Ovary (tissue), 9 donors: ENCODE results near the gene NCOA1. TPM values are rescaled to one million over a fixed set of nuclear protein-coding genes. Genes with fewer than 3 reads are reported as not detected.
"Not testable (repeated sequence)": the region's sequence is repeated elsewhere in the genome, so short reads cannot be mapped to it uniquely, and the experiment has no call there.

Source experiments
- DNase-seq, 5 donors: peaks; one replicate each; pipeline ENCODE4 v3.0.0-alpha.2; 2019 to 2020
- H3K27ac ChIP-seq, 2 donors: fragments of 200-600 bp; one replicate each; pipeline versions ENCODE4 v1.5.1 to v1.8.0; 2019 to 2022
- H3K27me3 ChIP-seq: fragments of 200-600 bp; one replicate; pipeline ENCODE4 v1.8.0; 2022
- H3K36me3 ChIP-seq: fragments of 200-600 bp; sonication (generic); one replicate; pipeline ENCODE4 v1.5.1; 2019
- H3K4me1 ChIP-seq: one replicate; pipeline ENCODE4 v1.8.1; 2013; ENCODE audit warnings: mild to moderate bottlenecking, moderate library complexity; ENCODE audit not compliant: insufficient read depth
- H3K4me3 ChIP-seq: fragments of 200-600 bp; sonication (generic); one replicate; pipeline ENCODE4 v1.5.1; 2017
- H3K9me3 ChIP-seq, 2 donors: fragments of 200-600 bp in 1 of 2; sonication (generic) in 1 of 2; one replicate each; pipeline versions ENCODE4 v1.5.1 to v1.8.1; 2013 to 2019; ENCODE audit warnings: mild to moderate bottlenecking in 1 of 2, moderate library complexity in 1 of 2
- EP300 ChIP-seq: sonication (generic); formaldehyde crosslinking; IDR thresholded peaks from one replicate; pipeline ENCODE4 v1.6.1; 2017; ENCODE audit warnings: antibody characterized with exemption
- POLR2A ChIP-seq: fragments of 450-650 bp; IDR thresholded peaks from one replicate; pipeline ENCODE4 v1.6.1; 2017; ENCODE audit warnings: antibody characterized with exemption, mild to moderate bottlenecking, moderate library complexity
- WGBS, 3 donors: extraction: QIAGEN DNeasy Blood & Tissue Kit in 1 of 3; methylation state at CpG; one replicate each; pipeline versions ENCODE4 v1.1.5 to v1.1.7; 2013 to 2017; 5-methylcytosine and 5-hydroxymethylcytosine counted together
- intact Hi-C, 4 donors: fragments of 100-400 bp; cut with DNase I; formaldehyde crosslinking; loops; one replicate each; pipeline versions ENCODE4 v1.11.0 to v1.15.1; 2022 to 2023
- polyA plus RNA-seq, 2 donors: library from polyadenylated mRNA; stranded (reverse); fragments of 200-250 nt in 1 of 2; fragments of 350-450 nt in 1 of 2; fragmentation: Illumina TruSeq in 1 of 2; extraction: RNeasy Lipid Tissue Mini Kit (QIAGEN cat#74804) in 1 of 2; gene quantifications; one replicate each; pipeline ENCODE4 v1.2.3, GENCODE V29; 2013 to 2014
- total RNA-seq, 7 donors: library from RNA; depleted of rRNA in 2 of 7; stranded (reverse); fragments of >200 nt in 2 of 7; fragmentation: NEBNext Ultra II Directional in 3 of 7; extraction: Animal tissue kit (Norgen Biotek cat#: 25700) in 3 of 7; gene quantifications; one replicate each; pipeline versions ENCODE4 v1.1.0 to v1.2.4, GENCODE V29; 2016 to 2023
- TF ChIP-seq, protein P1 (sequence below), 3 donors: fragments of 450-650 bp in 2 of 3; fragments of 200-600 bp in 1 of 3; IDR thresholded peaks; one replicate each; pipeline versions ENCODE4 v1.5.1 to v1.8.0; 2016 to 2022; ENCODE audit warnings: antibody characterized with exemption in 3 of 3, mild to moderate bottlenecking in 1 of 3
- donor health status: DM: no; HTN: no; CAD: no; lungs with moderate emphysema.
- donor health status: DM: no; HTN: no; CAD: no.
- donor health status: Bipolar disorder and iron deficiency.
- donor health status: DM: yes; HTN: yes; CAD: no.
- donor health status: DM: no; HTN: no; CAD: no.
- donor health status: DM: yes; HTN: yes; CAD: no.

Gene NCOA1
- total and polyA plus RNA-seq, 9 donors: 20.2 to 69.0 (median 57.3) TPM

DNA sequence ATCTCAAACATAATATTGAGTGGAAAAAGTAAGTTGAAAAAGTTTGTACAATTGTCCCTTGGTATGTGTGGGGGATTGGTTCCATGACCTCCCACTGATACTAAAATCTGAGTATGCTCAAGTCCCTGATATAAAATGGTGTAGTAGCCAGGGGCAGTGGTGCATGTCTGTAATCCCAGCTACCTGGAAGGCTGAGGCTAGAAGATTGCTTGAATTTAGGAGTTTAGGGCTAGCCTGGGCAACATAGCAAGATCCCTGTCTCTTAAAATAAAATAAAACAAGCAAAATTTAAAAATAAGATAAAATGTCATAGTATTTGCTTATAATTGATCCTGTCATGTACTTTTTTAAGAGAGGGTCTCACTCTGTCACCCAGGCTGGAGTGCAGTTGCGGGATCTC is 180.2 kb downstream of the NCOA1 start:
- Histone ChIP-seq H3K36me3 (no peaks in the 10 kb centered on the region), H3K4me1 (no peaks in the 10 kb centered on the region), H3K4me3 (no peak overlapping the region), H3K27ac (no peak overlapping the region), H3K27me3 (no peaks in the 10 kb centered on the region), H3K9me3 (no peaks in the 10 kb centered on the region)
- no peak for DNase-seq
- WGBS, 3 donors: 94 to 100% (median 100%) methylated on average over 1 of the region's 1 CpG
- intact Hi-C loops: no loop called here
- no peak for TF ChIP-seq POLR2A
- TF ChIP-seq EP300: no peak
- TF ChIP-seq, protein P1, sequence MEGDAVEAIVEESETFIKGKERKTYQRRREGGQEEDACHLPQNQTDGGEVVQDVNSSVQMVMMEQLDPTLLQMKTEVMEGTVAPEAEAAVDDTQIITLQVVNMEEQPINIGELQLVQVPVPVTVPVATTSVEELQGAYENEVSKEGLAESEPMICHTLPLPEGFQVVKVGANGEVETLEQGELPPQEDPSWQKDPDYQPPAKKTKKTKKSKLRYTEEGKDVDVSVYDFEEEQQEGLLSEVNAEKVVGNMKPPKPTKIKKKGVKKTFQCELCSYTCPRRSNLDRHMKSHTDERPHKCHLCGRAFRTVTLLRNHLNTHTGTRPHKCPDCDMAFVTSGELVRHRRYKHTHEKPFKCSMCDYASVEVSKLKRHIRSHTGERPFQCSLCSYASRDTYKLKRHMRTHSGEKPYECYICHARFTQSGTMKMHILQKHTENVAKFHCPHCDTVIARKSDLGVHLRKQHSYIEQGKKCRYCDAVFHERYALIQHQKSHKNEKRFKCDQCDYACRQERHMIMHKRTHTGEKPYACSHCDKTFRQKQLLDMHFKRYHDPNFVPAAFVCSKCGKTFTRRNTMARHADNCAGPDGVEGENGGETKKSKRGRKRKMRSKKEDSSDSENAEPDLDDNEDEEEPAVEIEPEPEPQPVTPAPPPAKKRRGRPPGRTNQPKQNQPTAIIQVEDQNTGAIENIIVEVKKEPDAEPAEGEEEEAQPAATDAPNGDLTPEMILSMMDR (IDR thresholded peaks at IDR 0.05): no peak

GRCh38 chr2:24672589-24672988 is 181.5 kb downstream of the NCOA1 start:
- H3K36me3 ChIP-seq: no peaks in the 10 kb centered on the region
- no peaks in the 10 kb centered on the region for H3K27me3 ChIP-seq
- no peaks in the 10 kb centered on the region for H3K4me1 ChIP-seq
- intact Hi-C loops: no loop called here
- no peak overlapping the region for H3K27ac ChIP-seq
- TF ChIP-seq EP300 (no peak), POLR2A (no peak)
- TF ChIP-seq, protein P1 (IDR thresholded peaks at IDR 0.05): no peak
- H3K4me3 ChIP-seq: no peak overlapping the region
- no peak for DNase-seq
- WGBS, 3 donors: 66 to 79% (median 79%) methylated on average over 3 of the region's 3 CpGs
- H3K9me3 ChIP-seq: no peaks in the 10 kb centered on the region

GRCh38 chr2:24675338-24675737 is 184.3 kb downstream of the NCOA1 start:
- no peak overlapping the region for H3K27ac ChIP-seq
- no peaks in the 10 kb centered on the region for H3K36me3 ChIP-seq
- no peak overlapping the region for H3K4me3 ChIP-seq
- no peak for DNase-seq
- H3K4me1 ChIP-seq: no peaks in the 10 kb centered on the region
- H3K9me3 ChIP-seq: no peaks in the 10 kb centered on the region
- intact Hi-C loops: no loop called here
- 91% methylated on average over 7 of the region's 7 CpGs for WGBS, 3 donors
- H3K27me3 ChIP-seq: no peaks in the 10 kb centered on the region
- TF ChIP-seq, protein P1 (IDR thresholded peaks at IDR 0.05): no peak
- TF ChIP-seq EP300 (no peak), POLR2A (no peak)

- Histone ChIP-seq H3K4me3 (no peak overlapping the region), H3K9me3 (no peaks in the 10 kb centered on the region), H3K27ac (no peak overlapping the region), H3K36me3 (no peaks in the 10 kb centered on the region), H3K4me1 (no peaks in the 10 kb centered on the region), H3K27me3 (no peaks in the 10 kb centered on the region)
- no peak for DNase-seq
- TF ChIP-seq POLR2A (no peak), EP300 (no peak)
- TF ChIP-seq, protein P1 (IDR thresholded peaks at IDR 0.05): no peak
- whole genome bisulfite sequencing, 3 donors: 93 to 95% (median 93%) methylated on average over 4 of the region's 4 CpGs
- intact Hi-C loops: no loop called here
These were observed 185.4 kb downstream of the NCOA1 start for GRCh38 chr2:24676493-24676892.

DNA sequence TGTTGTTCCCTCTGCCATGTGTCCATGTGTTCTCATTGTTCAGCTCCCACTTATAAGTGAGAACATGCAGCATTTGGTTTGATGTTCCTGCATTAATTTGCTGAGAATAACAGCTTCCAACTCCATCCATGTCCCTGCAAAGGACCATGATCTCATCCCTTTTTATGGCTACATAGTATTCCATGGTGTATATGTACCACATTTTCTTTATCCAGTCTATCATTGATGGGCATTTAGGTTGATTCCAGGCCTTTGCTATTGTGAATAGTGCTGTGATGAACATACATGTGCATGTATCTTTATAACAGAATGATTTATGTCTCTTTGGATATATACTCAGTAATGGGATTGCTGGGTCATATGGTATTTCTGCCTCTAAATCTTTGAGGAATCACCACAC is 187.0 kb downstream of the NCOA1 start:
- H3K36me3 ChIP-seq, H3K27me3 ChIP-seq, intact Hi-C loops, H3K9me3 ChIP-seq, H3K4me1 ChIP-seq, DNase-seq, H3K4me3 ChIP-seq, H3K27ac ChIP-seq: not testable (repeated sequence)
